ENCODE data around the gene SLX4IP. TPM values are rescaled to one million over a fixed set of nuclear protein-coding genes. Genes with fewer than 3 reads are reported as not detected.
"Not testable (repeated sequence)": the region's sequence is repeated elsewhere in the genome, so short reads cannot be mapped to it uniquely, and the experiment has no call there.

Gene SLX4IP
- total RNA-seq, 2 donors from 2014 or later, result 7.0 to 8.2 TPM

DNA sequence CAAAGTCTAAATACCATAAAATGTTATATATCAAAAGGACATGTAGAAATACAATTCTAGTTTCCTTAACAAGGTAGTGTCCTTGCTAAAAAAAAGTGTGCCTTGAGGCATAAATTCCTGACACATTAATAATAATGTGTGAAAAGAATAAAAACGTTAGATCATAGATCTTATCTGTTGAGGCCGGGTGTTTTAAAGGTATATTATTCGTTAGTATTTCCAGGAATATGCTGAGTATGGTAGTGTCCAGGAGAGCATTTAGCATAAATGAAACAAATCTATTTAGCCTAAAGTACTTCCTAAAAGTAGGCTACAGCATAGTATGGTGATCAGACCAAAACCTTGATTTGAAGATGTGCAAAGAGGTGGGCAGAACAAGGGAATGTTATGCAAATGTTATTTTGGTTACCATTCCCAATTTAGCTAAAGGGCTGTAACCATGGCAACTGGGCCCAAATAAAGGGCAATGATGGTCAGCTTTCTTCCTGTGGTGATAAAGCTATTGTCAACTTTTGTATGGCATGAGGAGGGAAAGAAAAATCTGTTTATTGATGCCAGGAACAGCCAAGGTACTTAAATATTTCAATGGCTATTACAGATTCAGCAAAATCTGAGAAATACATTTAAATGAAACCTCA lies 20.0 kb upstream of the SLX4IP start:
- H3K36me3 ChIP-seq, result no peaks in the 10 kb centered on the region
- H3K27ac ChIP-seq, result no peak overlapping the region
- TF ChIP-seq POLR2A (IDR thresholded peaks at IDR 0.05) (no peak), CTCF (IDR thresholded peaks at IDR 0.05) (no peak), POLR2AphosphoS5 (IDR thresholded peaks at IDR 0.05) (no peak)
- WGBS, result 24% methylated on average over 3 of the region's 3 CpGs
- H3K27me3 ChIP-seq (replicated peaks; ENCODE audit: insufficient read depth), result no peaks in the 10 kb centered on the region
- DNase-seq (ENCODE audit: low spot score), result no peak
- intact Hi-C loops (cut with DNase I), result no loop called here
- H3K9me3 ChIP-seq, result no peaks in the 10 kb centered on the region
- no peaks in the 10 kb centered on the region for H3K4me1 ChIP-seq (replicated peaks)
- no peak overlapping the region for H3K4me3 ChIP-seq

DNA sequence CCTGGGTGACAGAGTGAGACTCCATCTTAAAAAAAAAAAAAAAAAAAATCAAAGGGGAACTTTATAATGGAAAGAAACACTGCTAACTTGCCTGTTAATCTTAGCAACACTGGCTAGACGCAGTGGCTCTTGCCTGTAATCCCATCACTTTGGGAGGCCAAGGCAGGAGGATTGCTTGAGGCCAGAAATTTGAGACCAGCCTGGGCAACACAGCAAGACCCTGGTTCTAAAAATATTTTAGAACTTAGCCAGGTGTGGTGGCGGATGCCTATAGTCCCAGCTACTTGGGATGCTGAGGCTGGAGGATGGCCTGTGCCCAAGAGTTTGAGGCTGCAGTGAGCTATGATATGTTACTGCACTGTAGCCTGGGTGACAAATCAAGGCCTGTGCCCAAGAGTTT lies 17.9 kb upstream of the SLX4IP start:
- H3K27ac ChIP-seq, result peak overlapping the region; percentile 7 to 50
- H3K4me1 ChIP-seq (replicated peaks); intact Hi-C loops (cut with DNase I); DNase-seq (ENCODE audit: low spot score); H3K9me3 ChIP-seq; H3K27me3 ChIP-seq (replicated peaks; ENCODE audit: insufficient read depth); H3K36me3 ChIP-seq; H3K4me3 ChIP-seq: not testable (repeated sequence)
- WGBS, result 97% methylated on average over 2 of the region's 2 CpGs

- 90% methylated on average over 5 of the region's 5 CpGs for WGBS
- Histone ChIP-seq H3K9me3 (no peaks in the 10 kb centered on the region), H3K4me1 (replicated peaks) (peaks cover 4% of the 10 kb centered on the region), H3K27me3 (replicated peaks; ENCODE audit: insufficient read depth) (no peaks in the 10 kb centered on the region), H3K27ac (peak overlapping the region in 1 of 2 donors; percentile 19), H3K36me3 (no peaks in the 10 kb centered on the region), H3K4me3 (no peak overlapping the region)
- DNase-seq (ENCODE audit: low spot score), result no peak
- TF ChIP-seq POLR2A (IDR thresholded peaks at IDR 0.05) (no peak), POLR2AphosphoS5 (IDR thresholded peaks at IDR 0.05) (no peak), CTCF (IDR thresholded peaks at IDR 0.05) (no peak)
- intact Hi-C loops (cut with DNase I), result no loop called here
Observed at GRCh38 chr20:10419550-10420133, 15.5 kb upstream of the SLX4IP start.

GRCh38 chr20:10423735-10424134 lies 11.4 kb upstream of the SLX4IP start:
- intact Hi-C loops (cut with DNase I), result no loop called here

More at GRCh38 chr20:10423735-10424134, 11.4 kb upstream of the SLX4IP start:
- no peak for TF ChIP-seq CTCF (IDR thresholded peaks at IDR 0.05)
- no peak for TF ChIP-seq POLR2A (IDR thresholded peaks at IDR 0.05)
- no peak for TF ChIP-seq POLR2AphosphoS5 (IDR thresholded peaks at IDR 0.05)
- no peaks in the 10 kb centered on the region for H3K27me3 ChIP-seq (replicated peaks; ENCODE audit: insufficient read depth)
- H3K4me1 ChIP-seq (replicated peaks), result peaks cover 4% of the 10 kb centered on the region
- 75% methylated on average over 2 of the region's 2 CpGs for WGBS
- no peak overlapping the region for H3K4me3 ChIP-seq
- H3K27ac ChIP-seq, result no peak overlapping the region
- no peak for DNase-seq (ENCODE audit: low spot score)
- no peaks in the 10 kb centered on the region for H3K9me3 ChIP-seq
- H3K36me3 ChIP-seq, result no peaks in the 10 kb centered on the region

Data from prostate gland (tissue), 2 donors.